Glutamatergic neuron (in vitro differentiated cells): ENCODE results near the gene CCS. TPM values are rescaled to one million over a fixed set of nuclear protein-coding genes. Genes with fewer than 3 reads are reported as not detected.

ENCODE experiments used
- DNase-seq: peaks from one replicate; pipeline ENCODE4 v3.0.0; 2022
- H3K27ac Mint-ChIP-seq: one replicate; pipeline ENCODE4 v1.8.0; 2020; ENCODE audit warnings: mild to moderate bottlenecking, mixed read lengths, inconsistent platforms; ENCODE audit not compliant: unreplicated experiment
- H3K27me3 Mint-ChIP-seq: one replicate; pipeline ENCODE4 v1.8.0; 2020; ENCODE audit warnings: mild to moderate bottlenecking, moderate library complexity, mixed read lengths, inconsistent platforms; ENCODE audit not compliant: unreplicated experiment
- H3K36me3 Mint-ChIP-seq: one replicate; pipeline ENCODE4 v1.8.0; 2020; ENCODE audit warnings: mild to moderate bottlenecking, mixed read lengths, inconsistent platforms; ENCODE audit not compliant: unreplicated experiment
- H3K4me1 Mint-ChIP-seq: one replicate; pipeline ENCODE4 v1.8.0; 2020; ENCODE audit warnings: mild to moderate bottlenecking, low read depth, mixed read lengths, inconsistent platforms; ENCODE audit not compliant: unreplicated experiment
- H3K4me3 Mint-ChIP-seq: one replicate; pipeline ENCODE4 v1.8.0; 2020; ENCODE audit warnings: mild to moderate bottlenecking, mixed read lengths, inconsistent platforms; ENCODE audit not compliant: unreplicated experiment
- H3K9me3 Mint-ChIP-seq: one replicate; pipeline ENCODE4 v1.8.0; 2020; ENCODE audit warnings: mild to moderate bottlenecking, moderate library complexity, mixed read lengths, inconsistent platforms; ENCODE audit not compliant: unreplicated experiment
- total RNA-seq: library from RNA; stranded (reverse); fragmentation: NEBNext Ultra II Directional; extraction: Animal tissue kit (Norgen Biotek cat#: 25700); gene quantifications from one replicate; pipeline ENCODE4 v1.2.1, GENCODE V29; 2021; ENCODE audit not compliant: unreplicated experiment
- TF ChIP-seq, protein P1 (sequence below): fragments of 200-600 bp; sonication (generic); IDR thresholded peaks from one replicate; pipeline ENCODE4 v1.5.0; 2021; ENCODE audit not compliant: partially characterized antibody, unreplicated experiment

CCS gene
- total RNA-seq, 1 donor from 2014 or later = 65.1 TPM

DNA sequence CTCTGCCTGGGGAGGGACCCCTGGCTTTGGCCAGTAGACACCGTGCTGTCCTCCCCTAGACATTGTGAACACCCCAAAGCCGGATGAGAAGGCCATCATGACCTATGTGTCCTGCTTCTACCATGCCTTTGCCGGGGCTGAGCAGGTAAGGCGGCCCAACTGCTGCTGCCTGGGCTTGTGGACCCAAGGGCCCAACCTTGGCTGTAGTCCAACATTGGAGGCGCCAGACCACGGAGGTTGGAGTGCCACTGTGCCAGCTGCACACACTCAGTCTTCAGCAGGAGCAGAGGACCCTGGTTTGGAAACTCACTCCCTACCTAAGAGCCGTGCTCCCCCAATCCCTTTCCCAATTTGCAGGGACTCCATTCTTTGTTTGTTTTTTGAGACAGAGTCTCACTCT is 36.9 kb upstream of the CCS start:
- no peak overlapping the region for H3K27ac Mint-ChIP-seq
- no peak for DNase-seq
- TF ChIP-seq, protein P1, sequence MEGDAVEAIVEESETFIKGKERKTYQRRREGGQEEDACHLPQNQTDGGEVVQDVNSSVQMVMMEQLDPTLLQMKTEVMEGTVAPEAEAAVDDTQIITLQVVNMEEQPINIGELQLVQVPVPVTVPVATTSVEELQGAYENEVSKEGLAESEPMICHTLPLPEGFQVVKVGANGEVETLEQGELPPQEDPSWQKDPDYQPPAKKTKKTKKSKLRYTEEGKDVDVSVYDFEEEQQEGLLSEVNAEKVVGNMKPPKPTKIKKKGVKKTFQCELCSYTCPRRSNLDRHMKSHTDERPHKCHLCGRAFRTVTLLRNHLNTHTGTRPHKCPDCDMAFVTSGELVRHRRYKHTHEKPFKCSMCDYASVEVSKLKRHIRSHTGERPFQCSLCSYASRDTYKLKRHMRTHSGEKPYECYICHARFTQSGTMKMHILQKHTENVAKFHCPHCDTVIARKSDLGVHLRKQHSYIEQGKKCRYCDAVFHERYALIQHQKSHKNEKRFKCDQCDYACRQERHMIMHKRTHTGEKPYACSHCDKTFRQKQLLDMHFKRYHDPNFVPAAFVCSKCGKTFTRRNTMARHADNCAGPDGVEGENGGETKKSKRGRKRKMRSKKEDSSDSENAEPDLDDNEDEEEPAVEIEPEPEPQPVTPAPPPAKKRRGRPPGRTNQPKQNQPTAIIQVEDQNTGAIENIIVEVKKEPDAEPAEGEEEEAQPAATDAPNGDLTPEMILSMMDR = no peak
- peaks cover under 1% of the 10 kb centered on the region for H3K4me1 Mint-ChIP-seq
- H3K4me3 Mint-ChIP-seq = no peak overlapping the region
- no peaks in the 10 kb centered on the region for H3K36me3 Mint-ChIP-seq
- H3K27me3 Mint-ChIP-seq = peaks cover 6% of the 10 kb centered on the region
- peaks cover 5% of the 10 kb centered on the region for H3K9me3 Mint-ChIP-seq

DNA sequence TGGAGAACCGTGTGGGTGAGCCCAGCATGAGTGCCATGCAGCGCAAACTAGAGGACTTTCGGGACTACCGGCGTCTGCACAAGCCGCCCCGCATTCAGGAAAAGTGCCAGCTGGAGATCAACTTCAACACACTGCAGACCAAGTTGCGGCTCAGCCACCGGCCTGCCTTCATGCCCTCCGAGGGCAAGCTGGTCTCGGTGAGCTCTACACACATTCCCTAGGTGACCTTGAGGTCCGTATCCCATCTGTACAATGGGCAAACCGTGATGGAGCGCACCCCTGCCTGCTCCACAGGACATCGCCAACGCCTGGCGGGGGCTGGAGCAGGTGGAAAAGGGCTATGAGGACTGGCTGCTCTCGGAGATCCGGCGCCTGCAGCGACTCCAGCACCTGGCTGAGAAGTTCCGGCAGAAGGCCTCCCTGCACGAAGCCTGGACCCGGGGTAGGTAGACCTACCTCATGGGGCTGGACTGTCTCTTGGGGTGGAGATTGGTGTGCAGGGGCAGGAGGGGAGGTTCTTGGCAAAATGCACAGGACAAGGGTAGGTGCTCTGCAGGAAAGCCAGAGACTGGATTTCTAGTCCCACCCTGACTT is 35.2 kb upstream of the CCS start:
- no peak overlapping the region for H3K27ac Mint-ChIP-seq
- DNase-seq = no peak
- no peaks in the 10 kb centered on the region for H3K36me3 Mint-ChIP-seq
- TF ChIP-seq, protein P1 = no peak
- H3K27me3 Mint-ChIP-seq = peaks cover 10% of the 10 kb centered on the region
- H3K9me3 Mint-ChIP-seq = peaks cover 8% of the 10 kb centered on the region
- peaks cover 4% of the 10 kb centered on the region for H3K4me1 Mint-ChIP-seq
- no peak overlapping the region for H3K4me3 Mint-ChIP-seq

- TF ChIP-seq, protein P1 = no peak
- no peak overlapping the region for H3K4me3 Mint-ChIP-seq
- no peak overlapping the region for H3K27ac Mint-ChIP-seq
- DNase-seq = no peak
- peaks cover 6% of the 10 kb centered on the region for H3K4me1 Mint-ChIP-seq
- peaks cover 11% of the 10 kb centered on the region for H3K27me3 Mint-ChIP-seq
- H3K36me3 Mint-ChIP-seq = no peaks in the 10 kb centered on the region
- peaks cover 8% of the 10 kb centered on the region for H3K9me3 Mint-ChIP-seq
These were observed 33.7 kb upstream of the CCS start for GRCh38 chr11:66559142-66559865.

GRCh38 chr11:66559866-66560676 is 32.9 kb upstream of the CCS start:
- Mint-ChIP-seq H3K27me3 (peaks cover 10% of the 10 kb centered on the region), H3K27ac (no peak overlapping the region), H3K4me1 (peaks cover 6% of the 10 kb centered on the region), H3K9me3 (peaks cover 8% of the 10 kb centered on the region), H3K36me3 (no peaks in the 10 kb centered on the region), H3K4me3 (no peak overlapping the region)
- no peak for DNase-seq
- TF ChIP-seq, protein P1 = no peak
